HG02970 (cell line): Measurements from ENCODE around the gene TNFAIP8L3.
"Not testable (repeated sequence)": the region's sequence is repeated elsewhere in the genome, so short reads cannot be mapped to it uniquely, and the experiment has no call there.

Experiments
- ATAC-seq: cut with Tn5 transposase; IDR thresholded peaks from one replicate; pipeline ENCODE4 v1.9.1; 2021; ENCODE audit warnings: mild to moderate bottlenecking, moderate library complexity, moderate number of reproducible peaks; ENCODE audit not compliant: unreplicated experiment, low FRiP score

Gene TNFAIP8L3

GRCh38 chr15:51065781-51066180, 28.9 kb downstream of the TNFAIP8L3 start:
- no peak for ATAC-seq

GRCh38 chr15:51065261-51065660, 29.4 kb downstream of the TNFAIP8L3 start:
- ATAC-seq: no peak

GRCh38 chr15:51062736-51063135, 32.0 kb downstream of the TNFAIP8L3 start:
- no peak for ATAC-seq

- no peak for ATAC-seq
Measured at GRCh38 chr15:51060030-51060673, 34.6 kb downstream of the TNFAIP8L3 start.

- ATAC-seq: no peak
Measured at GRCh38 chr15:51054535-51054934, 40.2 kb downstream of the TNFAIP8L3 start.

- ATAC-seq: no peak
Measured at GRCh38 chr15:51053571-51053970, 41.1 kb downstream of the TNFAIP8L3 start.

GRCh38 chr15:51051776-51052175, 42.9 kb downstream of the TNFAIP8L3 start:
- ATAC-seq: no peak

- no peak for ATAC-seq
Measured at GRCh38 chr15:51049081-51049480, 45.6 kb downstream of the TNFAIP8L3 start.

- ATAC-seq: no peak
Measured at GRCh38 chr15:51048308-51048707, 46.4 kb downstream of the TNFAIP8L3 start.

GRCh38 chr15:51046799-51047449, 47.8 kb downstream of the TNFAIP8L3 start:
- ATAC-seq: no peak

- no peak for ATAC-seq
Measured at GRCh38 chr15:51046016-51046415, 48.7 kb downstream of the TNFAIP8L3 start.

- ATAC-seq: no peak
Measured at GRCh38 chr15:51044037-51044727, 50.5 kb downstream of the TNFAIP8L3 start.

- no peak for ATAC-seq
Measured at GRCh38 chr15:51038974-51039319, 55.8 kb downstream of the TNFAIP8L3 start.

GRCh38 chr15:51038162-51038973, 56.3 kb downstream of the TNFAIP8L3 start:
- no peak for ATAC-seq

- not testable (repeated sequence) for ATAC-seq
Measured at GRCh38 chr15:51037474-51037873, 57.2 kb downstream of the TNFAIP8L3 start.

- ATAC-seq: no peak
Measured at GRCh38 chr15:51030649-51031316, 63.9 kb downstream of the TNFAIP8L3 start.

- no peak for ATAC-seq
Measured at GRCh38 chr15:51025454-51025846, 69.3 kb downstream of the TNFAIP8L3 start.

GRCh38 chr15:51024735-51025453, 69.8 kb downstream of the TNFAIP8L3 start:
- ATAC-seq: no peak

- ATAC-seq: no peak
Measured at GRCh38 chr15:51023499-51023898, 71.2 kb downstream of the TNFAIP8L3 start.

- no peak for ATAC-seq
Measured at GRCh38 chr15:51022206-51022605, 72.5 kb downstream of the TNFAIP8L3 start.
